ENCODE measurements around the gene CDH4. TPM values are rescaled to one million over a fixed set of nuclear protein-coding genes. Genes with fewer than 3 reads are reported as not detected.

CDH4 gene
- total and polyA plus RNA-seq, 2 of the 13 experiments (the other 11 are each of a cell fraction or from before 2014, with no cell fraction given): not detected

DNA sequence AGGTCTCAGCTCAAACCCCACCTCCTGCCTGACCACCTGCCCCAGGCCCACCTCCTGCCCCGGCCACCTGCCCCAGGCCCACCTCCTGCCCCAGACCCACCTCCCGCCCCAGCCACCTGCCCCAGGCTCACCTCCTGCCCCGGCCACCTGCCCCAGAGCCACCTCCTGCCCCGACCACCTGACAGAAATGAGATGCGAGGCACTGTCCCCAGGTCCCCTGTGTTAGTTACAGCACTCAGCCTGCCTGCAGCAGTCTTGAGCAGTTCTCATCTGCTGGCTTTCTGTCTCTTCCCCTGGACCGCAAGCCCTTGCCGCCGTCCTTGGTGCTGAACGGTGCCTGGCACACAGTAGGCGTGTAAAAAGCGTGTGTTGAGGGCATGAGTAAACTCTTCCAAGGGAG is 79.5 kb downstream of the CDH4 start (continued):
- TF ChIP-seq, protein P1, sequence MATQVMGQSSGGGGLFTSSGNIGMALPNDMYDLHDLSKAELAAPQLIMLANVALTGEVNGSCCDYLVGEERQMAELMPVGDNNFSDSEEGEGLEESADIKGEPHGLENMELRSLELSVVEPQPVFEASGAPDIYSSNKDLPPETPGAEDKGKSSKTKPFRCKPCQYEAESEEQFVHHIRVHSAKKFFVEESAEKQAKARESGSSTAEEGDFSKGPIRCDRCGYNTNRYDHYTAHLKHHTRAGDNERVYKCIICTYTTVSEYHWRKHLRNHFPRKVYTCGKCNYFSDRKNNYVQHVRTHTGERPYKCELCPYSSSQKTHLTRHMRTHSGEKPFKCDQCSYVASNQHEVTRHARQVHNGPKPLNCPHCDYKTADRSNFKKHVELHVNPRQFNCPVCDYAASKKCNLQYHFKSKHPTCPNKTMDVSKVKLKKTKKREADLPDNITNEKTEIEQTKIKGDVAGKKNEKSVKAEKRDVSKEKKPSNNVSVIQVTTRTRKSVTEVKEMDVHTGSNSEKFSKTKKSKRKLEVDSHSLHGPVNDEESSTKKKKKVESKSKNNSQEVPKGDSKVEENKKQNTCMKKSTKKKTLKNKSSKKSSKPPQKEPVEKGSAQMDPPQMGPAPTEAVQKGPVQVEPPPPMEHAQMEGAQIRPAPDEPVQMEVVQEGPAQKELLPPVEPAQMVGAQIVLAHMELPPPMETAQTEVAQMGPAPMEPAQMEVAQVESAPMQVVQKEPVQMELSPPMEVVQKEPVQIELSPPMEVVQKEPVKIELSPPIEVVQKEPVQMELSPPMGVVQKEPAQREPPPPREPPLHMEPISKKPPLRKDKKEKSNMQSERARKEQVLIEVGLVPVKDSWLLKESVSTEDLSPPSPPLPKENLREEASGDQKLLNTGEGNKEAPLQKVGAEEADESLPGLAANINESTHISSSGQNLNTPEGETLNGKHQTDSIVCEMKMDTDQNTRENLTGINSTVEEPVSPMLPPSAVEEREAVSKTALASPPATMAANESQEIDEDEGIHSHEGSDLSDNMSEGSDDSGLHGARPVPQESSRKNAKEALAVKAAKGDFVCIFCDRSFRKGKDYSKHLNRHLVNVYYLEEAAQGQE (IDR thresholded peaks at IDR 0.05; ENCODE audit: borderline replicate concordance in 1 of 2, low read depth in 1 of 2, low read length in 2 of 2): peak; percentile 28 to 78
- TF ChIP-seq, protein P2, sequence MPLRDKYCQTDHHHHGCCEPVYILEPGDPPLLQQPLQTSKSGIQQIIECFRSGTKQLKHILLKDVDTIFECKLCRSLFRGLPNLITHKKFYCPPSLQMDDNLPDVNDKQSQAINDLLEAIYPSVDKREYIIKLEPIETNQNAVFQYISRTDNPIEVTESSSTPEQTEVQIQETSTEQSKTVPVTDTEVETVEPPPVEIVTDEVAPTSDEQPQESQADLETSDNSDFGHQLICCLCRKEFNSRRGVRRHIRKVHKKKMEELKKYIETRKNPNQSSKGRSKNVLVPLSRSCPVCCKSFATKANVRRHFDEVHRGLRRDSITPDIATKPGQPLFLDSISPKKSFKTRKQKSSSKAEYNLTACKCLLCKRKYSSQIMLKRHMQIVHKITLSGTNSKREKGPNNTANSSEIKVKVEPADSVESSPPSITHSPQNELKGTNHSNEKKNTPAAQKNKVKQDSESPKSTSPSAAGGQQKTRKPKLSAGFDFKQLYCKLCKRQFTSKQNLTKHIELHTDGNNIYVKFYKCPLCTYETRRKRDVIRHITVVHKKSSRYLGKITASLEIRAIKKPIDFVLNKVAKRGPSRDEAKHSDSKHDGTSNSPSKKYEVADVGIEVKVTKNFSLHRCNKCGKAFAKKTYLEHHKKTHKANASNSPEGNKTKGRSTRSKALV (CRISPR knock-in tag; IDR thresholded peaks at IDR 0.05): no peak
- TF ChIP-seq ZNF335 (CRISPR knock-in tag; IDR thresholded peaks at IDR 0.05) (no peak), ARHGAP35 (CRISPR knock-in tag; IDR thresholded peaks at IDR 0.05; ENCODE audit: borderline replicate concordance) (no peak), ZNF678 (CRISPR knock-in tag; IDR thresholded peaks at IDR 0.05) (no peak), TRIM24 (CRISPR knock-in tag; IDR thresholded peaks at IDR 0.05) (no peak)
- TF ChIP-seq, protein P3, sequence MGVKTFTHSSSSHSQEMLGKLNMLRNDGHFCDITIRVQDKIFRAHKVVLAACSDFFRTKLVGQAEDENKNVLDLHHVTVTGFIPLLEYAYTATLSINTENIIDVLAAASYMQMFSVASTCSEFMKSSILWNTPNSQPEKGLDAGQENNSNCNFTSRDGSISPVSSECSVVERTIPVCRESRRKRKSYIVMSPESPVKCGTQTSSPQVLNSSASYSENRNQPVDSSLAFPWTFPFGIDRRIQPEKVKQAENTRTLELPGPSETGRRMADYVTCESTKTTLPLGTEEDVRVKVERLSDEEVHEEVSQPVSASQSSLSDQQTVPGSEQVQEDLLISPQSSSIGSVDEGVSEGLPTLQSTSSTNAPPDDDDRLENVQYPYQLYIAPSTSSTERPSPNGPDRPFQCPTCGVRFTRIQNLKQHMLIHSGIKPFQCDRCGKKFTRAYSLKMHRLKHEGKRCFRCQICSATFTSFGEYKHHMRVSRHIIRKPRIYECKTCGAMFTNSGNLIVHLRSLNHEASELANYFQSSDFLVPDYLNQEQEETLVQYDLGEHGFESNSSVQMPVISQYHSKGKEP (CRISPR knock-in tag; IDR thresholded peaks at IDR 0.05): no peak

Data from HepG2 (cell line).